ENCODE results near the gene BACH2.
"Not testable (repeated sequence)": the region's sequence is repeated elsewhere in the genome, so short reads cannot be mapped to it uniquely, and the experiment has no call there.

BACH2 gene

DNA sequence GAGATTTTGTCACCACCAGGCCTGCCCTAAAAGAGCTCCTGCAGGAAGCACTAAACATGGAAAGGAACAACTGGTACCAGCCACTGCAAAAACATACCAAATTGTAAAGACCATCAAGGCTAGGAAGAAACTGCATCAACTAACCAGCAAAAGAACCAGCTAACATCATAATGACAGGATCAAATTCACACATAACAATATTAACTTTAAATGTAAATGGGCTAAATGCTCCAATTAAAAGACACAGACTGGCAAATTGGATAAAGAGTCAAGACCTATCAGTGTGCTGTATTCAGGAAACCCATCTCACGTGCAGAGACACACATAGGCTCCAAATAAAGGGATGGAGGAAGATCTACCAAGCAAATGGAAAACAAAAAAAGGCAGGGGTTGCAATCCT is 240.7 kb downstream of the BACH2 start:
- not testable (repeated sequence) for DNase-seq

DNA sequence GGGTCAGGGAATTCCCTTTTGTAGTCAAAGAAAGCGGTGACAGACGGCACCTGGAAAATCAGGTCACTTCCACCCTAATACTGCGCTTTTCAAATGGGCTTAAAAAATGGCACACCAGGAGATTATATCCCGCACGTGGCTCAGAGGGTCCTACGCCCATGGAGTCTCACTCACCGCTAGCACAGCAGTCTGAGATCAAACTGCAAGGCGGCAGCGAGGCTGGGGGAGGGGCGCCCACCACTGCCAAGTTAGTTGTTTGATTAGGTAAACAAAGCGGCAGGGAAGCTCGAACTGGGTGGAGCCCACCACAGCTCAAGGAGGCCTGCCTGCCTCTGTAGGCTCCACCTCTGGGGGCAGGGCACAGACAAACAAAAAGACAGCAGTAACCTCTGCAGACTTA is 242.4 kb downstream of the BACH2 start:
- not testable (repeated sequence) for DNase-seq

DNA sequence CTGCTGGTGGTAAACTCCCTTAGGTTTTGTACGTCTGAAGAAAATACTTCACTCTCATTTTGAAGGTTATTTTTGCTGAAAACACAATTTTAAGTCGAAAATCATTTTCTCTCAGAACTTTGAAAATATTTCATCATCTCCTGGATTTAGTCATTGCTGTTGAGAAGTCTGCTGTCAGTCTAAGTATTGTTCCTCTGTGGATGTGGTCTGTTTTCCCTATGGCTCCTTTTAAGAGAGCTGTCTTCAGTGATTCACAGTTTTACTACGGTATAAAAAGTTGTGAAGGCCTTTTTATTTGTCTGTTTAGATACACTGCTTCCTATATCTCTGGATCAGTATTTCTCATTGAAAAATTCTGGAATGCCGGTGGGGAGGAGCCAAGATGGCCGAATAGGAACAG is 243.0 kb downstream of the BACH2 start:
- no peak for DNase-seq

DNA sequence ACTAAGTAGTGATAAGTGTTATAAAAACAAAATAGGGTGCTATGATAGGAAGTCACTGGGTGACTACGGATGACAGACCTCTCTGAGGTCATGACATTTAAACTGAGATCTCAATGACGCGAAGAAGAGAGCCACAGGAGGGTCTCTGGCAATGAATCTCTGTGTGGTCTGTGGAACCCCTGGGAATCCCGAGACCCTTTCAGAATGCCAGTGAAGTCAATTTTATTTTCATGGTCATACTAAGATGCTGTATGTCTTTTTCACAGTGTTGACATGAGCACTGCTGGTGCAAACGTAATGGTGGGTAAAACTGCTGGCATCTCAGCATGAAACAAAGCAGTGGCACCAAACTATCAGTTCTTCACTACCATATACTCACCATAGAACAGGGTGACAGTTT is 247.3 kb downstream of the BACH2 start:
- DNase-seq: no peak

DNA sequence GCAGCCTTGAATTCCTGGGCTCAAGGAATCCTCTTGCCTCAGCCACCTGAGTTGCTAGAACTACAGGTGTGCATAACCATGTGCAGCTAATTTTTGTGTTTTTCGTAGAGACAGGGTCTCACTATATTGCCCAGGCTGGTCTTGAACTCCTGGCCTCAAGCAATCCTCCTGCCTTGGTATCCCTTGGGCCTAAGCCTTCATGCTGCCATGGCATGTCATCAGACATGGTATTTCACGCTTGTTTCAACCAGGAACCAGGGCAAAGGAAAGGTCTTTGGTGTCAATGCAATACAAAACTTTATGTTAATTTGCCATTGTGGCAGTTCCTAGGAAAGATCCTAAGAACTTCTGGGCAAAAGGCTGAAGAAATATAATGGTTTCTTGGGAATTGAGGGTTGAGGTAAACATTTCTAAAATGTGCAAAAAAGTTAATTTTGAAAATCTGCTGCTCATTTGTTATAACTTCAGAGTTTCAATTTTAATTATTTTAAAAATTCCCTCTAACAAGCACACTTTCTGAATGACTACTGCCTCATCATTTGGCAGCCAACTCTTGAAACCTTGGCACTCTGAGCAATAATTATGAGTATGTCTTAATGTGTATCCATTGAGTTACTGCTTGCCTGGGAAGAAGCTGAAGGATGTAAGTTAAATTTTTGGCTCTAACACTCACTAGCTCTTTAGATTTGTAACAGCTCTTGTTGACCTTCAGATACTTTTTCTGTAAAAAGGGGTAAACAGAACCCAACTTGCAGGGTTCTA is 248.3 kb downstream of the BACH2 start:
- no peak for DNase-seq

DNA sequence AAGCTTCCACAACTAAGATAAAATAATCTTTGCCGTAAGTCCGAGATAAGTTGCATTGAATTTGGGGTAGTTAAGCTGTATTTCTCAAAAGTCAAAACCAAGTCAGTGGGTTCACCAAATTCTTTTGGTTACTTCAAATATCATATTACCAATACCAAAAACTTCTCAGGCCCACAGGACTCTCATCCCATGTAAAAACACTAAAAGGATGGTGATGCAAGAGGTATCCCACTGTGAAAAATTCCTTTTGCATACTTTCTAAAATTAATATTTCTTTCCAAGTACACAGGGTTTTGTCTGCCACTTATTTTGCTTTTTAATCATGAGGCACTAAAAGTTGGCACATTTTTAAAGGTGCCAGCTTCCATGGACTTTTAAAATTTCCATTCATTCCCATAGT is 251.1 kb downstream of the BACH2 start:
- peak; percentile 79 for DNase-seq

DNA sequence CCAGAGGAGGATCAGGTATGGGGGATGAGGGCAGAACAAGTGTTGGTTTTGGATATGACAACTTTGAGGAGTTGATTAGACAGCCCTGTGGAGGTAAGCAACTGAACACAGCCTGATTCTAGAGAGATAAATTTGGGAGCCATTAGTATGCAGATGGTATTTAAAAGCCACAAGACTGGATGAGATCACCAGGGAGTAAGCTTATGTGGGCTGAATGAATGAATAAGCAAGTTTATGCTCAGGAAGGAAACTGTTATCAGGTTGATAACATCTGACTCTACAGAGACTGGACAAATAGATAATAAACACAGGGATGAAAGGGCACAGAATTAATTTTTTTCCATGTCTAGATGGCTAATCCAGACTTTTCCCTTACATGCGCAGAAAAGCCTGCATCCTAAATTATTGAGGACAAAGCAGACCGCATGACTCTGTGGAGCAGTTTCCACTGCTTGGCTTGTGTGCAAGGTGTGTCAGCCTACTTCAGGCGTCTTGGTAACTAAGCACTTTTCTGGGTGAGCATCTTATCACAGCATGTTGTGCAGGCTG is 251.7 kb downstream of the BACH2 start:
- peak; percentile 81 for DNase-seq

DNA sequence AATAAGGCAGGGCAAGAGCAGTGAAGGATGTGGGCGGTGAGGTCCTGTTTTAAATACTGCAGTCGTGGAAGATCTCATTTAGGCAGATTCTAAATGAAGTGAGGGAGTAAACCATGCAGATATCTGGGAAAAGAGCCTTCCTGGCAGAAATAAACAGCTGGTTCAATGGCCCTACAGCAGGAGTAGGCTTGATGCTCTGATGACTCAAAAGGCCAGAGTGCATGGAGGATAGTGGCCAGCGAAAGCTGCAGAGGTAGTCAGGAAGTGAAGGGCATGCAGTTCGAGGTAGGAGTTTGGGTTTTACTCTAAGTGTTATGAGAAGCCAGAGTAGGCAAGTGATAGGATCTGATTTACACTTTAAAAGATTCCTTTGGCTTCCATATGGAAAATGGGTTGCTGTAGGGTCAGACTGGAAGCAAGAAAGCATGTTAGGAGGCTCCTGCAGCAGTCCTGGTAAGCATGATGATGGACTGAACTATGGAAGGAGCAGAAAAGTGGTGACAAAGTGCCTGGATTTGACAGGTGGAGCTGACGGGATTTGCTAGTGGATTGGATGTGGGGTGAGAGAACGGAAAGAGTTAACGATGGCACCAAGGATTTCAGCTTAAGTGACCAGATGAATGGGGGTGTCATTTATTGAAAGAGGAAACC is 252.3 kb downstream of the BACH2 start:
- DNase-seq: no peak

DNA sequence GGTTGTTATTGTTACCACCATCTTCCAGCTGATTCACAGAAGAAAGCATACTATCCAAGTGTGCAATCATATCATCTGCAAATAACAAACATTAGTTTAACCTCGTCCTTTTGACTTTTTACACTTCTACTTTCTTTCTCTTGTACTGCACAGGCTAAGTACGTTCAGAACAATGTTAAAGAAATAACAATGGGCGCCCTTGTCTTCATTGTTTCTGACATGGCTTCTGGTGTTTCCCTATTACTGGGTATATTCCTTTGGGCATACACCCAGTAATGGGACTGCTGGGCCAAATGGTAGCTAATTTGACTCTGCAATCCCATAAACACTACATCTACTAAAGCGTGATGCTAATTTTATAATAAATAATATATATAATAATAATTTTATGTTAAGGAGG is 255.7 kb downstream of the BACH2 start:
- DNase-seq: no peak

DNA sequence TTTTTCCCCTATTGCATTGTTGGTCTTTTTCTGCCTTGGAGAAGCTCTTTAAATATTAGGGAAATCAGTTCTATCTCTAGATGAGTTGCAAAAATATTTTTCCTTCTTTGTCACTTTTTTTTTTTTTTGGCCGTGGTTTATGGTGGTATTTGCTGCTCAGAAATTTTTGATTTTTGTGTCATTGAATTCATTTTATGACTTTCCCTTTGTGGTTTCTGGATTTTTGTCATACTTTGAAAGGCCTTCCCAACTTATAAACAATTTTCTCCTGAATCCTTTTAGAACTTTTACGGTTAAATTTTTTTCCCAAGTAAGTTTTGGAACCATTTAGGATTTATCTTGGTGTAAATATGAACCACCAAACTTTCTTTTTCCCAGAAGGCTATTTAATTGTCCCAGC is 256.7 kb downstream of the BACH2 start:
- DNase-seq: peak; percentile 89

DNA sequence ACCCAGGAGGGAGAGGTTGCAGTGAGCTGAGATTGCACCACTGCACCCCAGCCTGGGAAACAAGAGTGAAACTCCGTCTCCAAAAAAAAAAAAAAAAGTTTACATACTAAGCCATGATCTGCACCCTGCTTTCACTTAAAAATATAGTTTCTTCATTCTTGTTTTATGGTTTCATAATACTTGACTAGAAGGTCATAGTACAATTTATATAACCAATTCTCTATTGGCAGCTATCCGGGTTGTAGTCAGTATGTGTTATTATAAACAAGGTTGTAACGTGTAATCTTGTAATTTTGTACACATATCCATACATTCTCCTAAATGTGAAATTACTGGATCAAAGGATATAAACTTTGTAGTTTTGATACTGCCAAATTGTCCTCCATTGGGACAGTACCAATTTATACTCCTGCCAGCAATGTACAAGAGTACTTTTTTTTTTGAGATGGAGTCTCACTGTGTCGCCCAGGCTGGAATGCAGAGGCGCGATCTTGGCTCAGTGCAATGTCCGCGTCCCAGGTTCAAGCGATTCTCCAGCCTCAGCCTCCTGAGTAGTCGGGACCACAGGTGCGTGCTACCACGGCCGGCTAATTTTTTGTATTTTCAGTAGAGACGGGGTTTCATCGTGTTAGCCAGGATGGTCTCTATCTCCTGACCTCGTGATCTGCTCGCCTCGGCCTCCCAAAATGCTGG is 257.5 kb downstream of the BACH2 start:
- DNase-seq: no peak

DNA sequence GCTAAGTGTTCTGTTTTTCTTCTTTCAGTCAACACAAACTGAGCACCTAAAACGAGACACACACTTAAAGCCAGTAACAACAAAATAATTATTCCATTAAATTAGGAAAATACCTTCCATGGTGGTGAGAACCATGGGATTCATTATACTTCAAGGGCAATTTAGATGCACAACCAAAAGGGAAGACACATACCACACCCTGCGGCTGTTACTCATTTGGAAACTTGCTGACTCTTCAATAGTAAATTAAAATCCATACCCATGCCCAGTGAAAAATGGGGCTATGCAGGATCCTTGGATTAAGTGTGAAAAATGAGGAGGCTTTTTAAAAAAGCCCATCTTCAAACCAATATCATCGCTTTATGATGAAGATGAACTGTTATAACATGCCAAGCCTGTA is 259.7 kb downstream of the BACH2 start:
- no peak for DNase-seq

DNA sequence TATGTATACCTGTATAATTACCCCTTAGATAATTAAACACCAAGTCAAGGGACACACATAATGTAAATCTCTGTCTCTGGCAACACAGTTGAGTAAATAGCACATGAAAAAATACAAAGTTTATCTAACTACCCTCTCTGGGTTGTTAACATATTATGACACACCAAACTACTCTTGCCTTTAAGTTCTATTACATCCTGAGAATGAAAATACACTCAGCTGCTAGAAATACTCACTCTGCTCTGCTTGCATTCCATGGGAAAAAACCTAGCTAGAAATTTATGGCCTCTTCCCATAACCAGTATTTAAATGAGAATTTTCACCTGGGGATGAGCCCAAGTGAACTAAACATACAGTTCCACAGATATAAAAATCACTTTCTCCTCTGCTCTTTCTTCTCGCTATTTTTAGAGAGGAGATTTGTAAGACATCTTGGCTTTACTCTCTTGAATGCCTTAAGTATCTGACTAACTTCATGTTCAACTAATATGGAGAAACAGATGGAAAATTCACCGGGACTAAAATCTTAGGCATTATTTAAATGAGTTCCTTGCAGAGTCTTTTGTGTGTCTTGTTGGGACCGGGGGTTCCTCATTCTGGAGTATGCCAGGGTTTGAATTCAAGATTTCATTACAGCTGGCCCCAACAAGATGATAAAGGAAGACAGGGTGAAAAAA is 261.5 kb downstream of the BACH2 start:
- DNase-seq: no peak

DNA sequence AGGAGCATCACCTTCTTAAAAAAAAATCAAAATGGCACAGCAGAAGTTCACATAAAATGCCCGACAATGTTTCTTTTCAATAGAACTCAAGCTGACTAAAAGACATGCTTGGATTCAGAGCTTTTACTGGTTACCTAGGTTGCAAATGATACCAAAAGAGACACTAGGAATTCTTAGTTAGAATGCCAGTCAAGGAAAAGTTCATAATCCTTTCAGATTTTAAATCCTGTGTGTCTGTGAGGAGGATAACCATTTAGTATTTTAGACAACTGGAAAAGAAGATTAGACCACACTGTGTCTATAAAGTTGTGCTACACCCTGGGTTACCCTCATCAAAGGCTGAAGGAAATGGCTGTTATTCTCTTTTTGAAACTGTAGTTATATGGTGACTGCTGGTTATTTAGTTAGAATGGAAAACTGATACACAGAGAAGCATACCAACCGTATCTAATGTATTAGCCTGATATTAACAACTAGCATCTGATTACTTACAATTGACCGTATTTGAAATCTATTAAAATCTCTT is 262.8 kb downstream of the BACH2 start:
- DNase-seq: no peak

DNA sequence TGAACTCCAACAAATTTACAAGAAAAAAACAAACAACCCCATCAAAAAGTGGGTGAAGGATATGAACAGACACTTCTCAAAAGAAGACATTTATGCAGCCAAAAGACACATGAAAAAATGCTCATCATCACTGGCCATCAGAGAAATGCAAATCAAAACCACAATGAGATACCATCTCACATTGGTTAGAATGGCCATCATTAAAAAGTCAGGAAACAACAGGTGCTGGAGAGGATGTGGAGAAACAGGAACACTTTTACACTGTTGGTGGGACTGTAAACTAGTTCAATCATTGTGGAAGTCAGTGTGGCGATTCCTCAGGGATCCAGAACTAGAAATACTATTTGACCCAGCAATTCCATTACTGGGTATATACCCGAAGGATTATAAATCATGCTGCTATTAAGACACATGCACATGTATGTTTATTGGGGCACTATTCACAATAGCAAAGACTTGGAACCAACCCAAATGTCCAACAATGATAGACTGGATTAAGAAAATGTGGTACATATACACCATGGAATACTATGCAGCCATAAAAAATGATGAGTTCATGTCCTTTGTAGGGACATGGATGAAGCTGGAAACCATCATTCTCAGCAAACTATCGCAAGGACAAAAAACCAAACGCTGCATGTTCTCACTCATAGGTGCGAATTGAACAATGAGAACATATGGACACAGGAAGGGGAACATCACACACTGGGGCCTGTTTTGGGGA is 264.0 kb downstream of the BACH2 start:
- not testable (repeated sequence) for DNase-seq

DNA sequence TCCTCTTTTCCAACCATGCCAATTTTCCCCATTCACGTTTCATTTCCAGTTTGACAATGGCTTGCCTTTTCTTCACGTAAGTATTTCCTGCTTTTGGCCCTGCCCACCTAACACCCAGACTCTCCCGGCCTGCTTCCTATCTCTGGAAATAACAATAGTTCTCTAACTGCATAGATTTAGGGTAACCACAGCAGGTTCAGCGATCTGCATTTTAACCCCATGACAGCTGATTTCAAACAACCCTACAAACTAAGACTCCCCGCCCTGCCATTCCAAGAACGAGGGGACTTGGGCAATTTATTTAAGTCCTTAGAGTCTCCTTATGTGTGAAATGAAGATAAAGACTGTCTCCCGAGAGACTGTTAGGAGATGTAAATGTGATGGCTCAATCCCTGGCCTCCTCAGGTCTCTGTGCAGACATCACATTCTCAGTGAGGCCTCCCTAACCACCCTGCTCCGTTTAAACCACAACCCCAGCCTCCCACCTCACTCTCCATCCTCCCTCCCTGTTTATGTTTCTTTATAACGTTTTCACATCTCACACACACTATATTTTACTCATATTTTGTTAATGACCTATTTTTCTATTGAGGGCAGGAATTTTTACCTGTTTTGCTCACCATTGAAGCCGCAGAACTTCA is 267.5 kb downstream of the BACH2 start:
- no peak for DNase-seq

DNA sequence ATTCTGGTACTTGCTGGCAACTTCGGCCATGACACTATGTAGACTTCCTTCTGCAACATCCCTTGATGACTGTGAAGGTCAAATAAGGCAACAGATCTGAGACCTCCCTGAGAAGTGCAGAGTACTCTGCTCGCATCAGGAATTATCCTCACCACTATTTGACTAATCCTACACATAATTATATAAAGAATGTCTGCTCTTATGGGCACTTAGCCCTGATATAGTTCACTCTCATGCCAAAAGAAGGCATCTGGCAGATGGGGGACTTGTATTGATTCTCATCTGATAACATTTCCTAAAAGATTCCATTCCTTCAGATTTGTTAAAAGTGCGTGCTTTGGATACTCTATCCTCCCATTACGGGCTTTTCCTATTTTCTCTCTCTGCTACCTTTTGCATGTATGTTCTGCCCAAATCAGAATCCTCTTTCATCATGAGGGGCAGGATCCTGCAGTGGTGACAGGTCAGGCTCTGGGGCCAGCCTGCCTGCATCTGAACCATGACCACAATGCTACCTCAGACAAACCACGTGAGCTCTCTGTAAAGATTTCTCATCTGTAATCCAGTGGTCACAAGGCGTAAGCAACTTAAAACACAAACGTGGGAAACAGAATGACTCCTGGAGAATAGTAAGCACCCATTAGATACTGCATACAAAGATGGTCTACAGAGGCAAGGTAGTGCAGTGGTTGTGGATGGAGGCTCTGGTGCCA is 268.4 kb downstream of the BACH2 start:
- no peak for DNase-seq

DNA sequence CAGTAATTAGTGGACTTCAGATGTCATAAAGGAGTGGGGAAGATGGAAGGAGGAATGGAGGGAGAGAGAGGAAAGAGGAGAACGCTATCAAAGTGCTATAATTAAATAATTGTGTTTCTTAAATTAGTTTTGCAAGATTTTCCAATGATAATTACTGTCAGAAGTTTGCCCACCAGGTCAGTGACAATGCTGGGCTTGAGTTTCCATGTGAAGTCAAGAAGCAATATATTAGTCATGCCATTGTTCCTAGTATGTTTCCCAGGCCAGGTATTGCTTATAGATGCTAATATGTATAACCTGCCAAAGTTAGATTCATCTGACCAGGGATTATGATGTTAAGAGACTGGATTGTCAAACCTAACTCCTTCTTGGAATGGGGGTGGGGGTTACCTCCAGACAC is 270.4 kb downstream of the BACH2 start:
- DNase-seq: no peak

DNA sequence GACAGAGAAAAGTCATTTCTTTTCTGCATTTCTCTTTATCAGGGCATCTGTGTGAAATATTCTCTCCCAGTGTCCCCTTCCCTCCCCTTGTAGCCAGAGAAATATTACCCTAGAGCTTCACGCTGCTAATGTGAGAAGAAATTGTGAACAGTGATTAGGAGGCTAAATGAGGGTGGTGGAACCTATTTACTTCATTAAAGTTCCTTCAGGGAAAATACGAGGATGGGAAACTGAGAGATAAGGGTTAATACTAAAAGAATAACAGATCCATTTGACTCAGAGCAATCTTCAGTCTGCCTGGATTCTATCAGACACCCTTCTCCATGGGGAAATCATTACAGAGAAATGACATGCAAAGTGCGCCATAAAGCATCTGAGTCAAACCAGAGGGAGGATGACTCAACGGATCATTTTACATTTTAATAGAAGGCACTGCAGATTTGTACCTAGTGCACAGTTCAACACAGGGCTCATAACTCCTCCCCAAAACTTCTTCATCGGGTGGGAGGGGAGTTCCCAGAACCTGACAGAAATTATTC is 271.1 kb downstream of the BACH2 start:
- peak; percentile 94 for DNase-seq

DNA sequence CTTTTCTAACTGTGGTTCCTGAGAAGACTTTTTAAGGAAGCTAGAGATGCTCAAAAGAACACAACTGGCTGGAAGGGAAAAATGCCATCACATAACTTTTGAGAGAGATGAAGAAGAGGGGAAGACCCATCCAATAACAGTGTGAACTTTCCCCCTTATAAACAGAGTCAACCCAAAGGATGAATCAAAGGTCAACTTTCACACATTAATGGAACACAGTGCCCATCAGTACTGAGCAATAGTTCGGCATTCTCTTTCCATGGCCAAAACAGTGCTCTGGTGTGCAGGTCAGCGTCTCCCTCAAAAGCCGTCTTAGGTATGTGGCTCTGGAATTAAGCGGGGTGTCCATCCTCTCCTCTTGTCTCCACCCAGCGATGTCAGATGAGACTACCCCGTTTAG is 272.0 kb downstream of the BACH2 start:
- no peak for DNase-seq

DNA sequence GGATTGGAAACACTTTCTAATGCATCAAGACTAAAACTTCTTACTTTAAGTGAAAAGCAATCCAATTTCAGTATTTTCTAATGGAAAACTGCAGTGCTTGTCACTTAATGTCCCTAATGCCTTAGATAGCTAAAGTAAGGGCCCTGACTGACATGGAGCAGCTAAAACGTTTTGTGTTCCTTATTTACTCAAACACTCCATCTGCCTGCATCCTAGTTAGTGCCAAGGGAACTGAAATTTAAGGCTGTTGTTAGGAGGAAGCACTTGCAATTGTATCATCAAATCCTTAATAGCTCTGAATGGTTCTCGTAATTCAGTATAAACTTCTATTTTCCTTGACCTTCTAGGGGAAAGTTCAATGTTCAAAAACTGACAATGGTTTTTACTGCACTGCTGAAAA is 274.9 kb downstream of the BACH2 start:
- no peak for DNase-seq
